AG09319 (cell line): ENCODE measurements around the gene AHNAK.

Experiments
- DNase-seq: peaks from one replicate; pipeline ENCODE4 v3.0.0-alpha.2; 2010; ENCODE audit warnings: low read depth; ENCODE audit errors: extremely low read depth
- TF ChIP-seq, protein P1 (sequence below): IDR thresholded peaks from 2 replicates; pipeline ENCODE4 v1.5.1; 2011; ENCODE audit warnings: low read depth, mild to moderate bottlenecking, inconsistent platforms, low read length, moderate library complexity

Gene AHNAK

DNA sequence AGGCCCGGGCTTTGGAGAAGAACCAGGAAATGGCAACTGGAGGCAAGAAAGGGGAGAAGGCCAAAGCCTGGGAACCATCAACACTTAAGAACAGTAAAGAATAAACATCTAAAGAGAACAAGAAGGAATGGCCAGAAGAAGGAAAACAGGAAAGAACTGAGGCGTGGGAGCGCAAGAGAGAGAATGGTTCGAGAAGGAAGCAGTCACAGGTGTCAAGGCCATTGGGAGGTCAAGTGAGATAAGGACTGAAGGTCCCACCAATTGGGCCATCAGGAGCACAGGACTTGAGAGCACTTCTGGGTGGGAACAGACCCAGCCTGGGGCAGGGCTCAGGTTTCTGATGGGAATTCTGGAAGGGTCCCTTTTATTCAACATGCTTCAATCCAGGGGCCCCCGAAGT lies 128.5 kb downstream of the AHNAK start:
- no peak for DNase-seq
- TF ChIP-seq, protein P1, sequence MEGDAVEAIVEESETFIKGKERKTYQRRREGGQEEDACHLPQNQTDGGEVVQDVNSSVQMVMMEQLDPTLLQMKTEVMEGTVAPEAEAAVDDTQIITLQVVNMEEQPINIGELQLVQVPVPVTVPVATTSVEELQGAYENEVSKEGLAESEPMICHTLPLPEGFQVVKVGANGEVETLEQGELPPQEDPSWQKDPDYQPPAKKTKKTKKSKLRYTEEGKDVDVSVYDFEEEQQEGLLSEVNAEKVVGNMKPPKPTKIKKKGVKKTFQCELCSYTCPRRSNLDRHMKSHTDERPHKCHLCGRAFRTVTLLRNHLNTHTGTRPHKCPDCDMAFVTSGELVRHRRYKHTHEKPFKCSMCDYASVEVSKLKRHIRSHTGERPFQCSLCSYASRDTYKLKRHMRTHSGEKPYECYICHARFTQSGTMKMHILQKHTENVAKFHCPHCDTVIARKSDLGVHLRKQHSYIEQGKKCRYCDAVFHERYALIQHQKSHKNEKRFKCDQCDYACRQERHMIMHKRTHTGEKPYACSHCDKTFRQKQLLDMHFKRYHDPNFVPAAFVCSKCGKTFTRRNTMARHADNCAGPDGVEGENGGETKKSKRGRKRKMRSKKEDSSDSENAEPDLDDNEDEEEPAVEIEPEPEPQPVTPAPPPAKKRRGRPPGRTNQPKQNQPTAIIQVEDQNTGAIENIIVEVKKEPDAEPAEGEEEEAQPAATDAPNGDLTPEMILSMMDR, result no peak

DNA sequence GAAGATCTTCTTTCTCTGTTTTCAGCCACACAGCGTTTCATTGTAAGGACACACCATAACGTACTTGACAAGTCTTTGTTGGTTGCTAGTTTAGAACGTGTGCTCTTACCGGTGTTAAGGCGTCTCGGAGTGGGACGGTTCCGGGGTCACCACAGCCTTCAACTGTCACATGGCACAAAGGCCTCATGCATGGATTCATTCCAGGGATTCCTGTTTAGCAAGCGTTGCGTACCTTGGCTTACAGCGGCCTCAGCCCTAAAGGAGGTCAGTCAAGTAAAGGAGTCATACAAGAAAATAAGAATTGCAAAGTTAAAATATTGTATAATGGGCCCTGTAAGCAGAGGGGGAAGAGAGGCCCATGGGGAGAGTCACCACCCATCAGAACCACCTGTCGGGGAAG lies 130.0 kb downstream of the AHNAK start:
- TF ChIP-seq, protein P1, result no peak
- no peak for DNase-seq

DNA sequence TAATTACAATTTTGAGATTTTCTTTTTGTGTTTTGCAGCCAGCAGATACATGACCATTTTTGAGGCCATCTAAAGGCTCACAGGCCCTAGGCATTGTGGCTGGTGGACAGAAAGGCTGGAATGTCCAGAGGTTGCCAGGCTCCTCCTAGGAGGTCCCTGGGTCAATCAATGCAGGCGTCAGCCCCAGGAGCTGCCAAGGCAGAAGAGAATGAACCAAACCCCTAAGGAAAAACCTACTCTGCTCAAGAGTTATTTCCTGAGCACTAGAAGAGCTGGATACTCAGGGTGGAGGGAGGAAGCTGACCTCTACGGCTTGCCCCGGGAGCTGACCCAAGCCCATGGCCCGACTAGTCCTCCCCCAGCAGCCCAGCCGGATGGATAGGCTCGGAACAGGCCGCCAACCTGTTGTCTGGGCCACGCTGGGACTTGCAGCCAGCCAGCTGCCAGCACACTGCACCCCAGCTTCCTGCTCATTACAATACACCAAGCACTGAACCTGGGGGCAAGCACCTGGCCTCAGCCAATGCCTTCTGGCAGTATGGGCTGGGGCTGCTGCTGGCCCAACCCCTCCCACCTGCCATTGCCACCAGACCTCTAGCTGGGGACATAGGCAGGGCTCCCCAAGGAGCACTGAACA lies 133.4 kb downstream of the AHNAK start:
- DNase-seq, result no peak
- TF ChIP-seq, protein P1, result no peak

DNA sequence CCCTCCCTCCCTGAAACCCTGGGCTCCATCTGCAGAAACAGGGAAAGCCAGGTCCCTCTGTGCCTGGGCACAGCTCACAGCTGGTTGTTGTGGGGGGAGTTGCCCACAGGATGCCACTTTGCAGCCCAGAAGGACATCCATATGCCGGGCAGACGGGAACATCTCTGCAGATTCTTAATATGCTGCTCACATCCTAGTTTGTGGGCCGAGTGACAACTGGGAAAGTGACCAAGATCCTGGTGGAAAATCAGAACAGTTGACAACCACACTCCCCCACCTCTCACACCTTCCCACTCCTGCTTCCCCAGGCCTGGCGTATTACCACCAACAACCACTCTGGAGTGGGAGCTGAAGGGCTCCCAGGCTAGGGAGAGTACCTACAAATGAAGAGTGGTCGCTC lies 135.1 kb downstream of the AHNAK start:
- DNase-seq, result no peak
- TF ChIP-seq, protein P1, result no peak

DNA sequence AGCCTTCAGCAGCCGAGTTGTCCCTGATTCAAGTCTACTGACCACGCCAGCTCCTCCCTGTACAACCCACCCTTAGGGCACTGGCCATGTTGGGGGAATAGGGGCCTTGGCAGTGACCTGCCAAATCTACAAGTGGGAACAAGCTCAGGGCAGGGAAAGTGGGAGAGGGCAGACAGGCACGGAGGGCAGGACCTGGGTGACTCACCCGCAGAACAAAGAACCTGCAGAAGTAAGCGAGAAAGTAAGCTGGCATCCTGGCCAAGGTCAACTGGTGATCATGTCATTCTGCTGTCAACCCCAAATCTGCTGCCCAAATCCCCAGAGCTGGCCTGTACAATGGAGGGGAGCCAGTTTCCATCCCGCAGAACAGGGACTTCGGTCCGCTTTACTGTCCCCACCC lies 135.6 kb downstream of the AHNAK start:
- no peak for DNase-seq
- TF ChIP-seq, protein P1, result no peak

DNA sequence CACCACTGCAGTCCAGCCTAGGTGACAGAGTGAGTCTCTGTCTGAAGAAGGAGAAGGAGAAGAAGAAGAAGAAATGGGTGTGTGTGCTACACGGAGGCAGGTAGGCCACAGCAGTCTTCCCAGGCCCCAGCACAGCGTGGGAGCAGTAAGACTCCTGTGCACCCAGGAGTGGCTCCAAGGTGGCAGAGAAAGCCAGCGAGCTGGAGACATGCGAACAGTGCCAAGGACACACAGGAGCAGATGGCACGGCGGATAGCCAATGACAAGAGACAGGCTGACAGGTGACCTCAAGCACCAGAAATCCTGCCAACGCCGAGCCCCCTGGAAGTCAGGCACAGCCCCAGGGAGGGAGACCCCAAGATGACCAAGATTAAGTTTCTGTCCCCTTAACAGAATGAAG lies 136.8 kb downstream of the AHNAK start:
- DNase-seq, result no peak
- TF ChIP-seq, protein P1, result no peak

DNA sequence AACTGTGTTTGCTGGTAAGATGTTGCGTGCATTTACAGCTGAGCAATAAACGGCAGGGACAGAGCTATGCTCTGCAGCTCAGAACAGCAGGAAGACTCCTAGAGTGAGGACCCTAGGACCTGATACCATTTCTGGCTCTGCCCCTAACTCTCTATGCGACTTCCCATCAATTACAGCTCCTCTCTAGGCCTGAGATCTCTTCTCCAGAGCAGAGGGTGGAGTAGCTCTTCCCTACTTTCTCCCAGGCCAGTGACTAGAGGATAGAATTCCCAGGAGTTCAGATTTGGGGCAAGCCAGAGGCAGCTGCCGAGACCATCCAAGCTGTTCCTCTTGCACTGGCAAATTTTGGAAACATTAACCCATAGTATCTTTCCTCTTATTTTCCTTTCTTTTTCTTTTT lies 140.6 kb downstream of the AHNAK start:
- TF ChIP-seq, protein P1, result no peak
- no peak for DNase-seq
